ENCODE measurements around the gene DPYD.

GRCh38 chr1:97168056-97168455 lies 752.8 kb downstream of the DPYD start:
- TF ChIP-seq CTCF (IDR thresholded peaks at IDR 0.05) = no peak
- no peak for TF ChIP-seq POLR2A (IDR thresholded peaks at IDR 0.05)

Data from uterus (tissue), 2 donors.